Measurements from ENCODE around the gene HOXB2. TPM values are rescaled to one million over a fixed set of nuclear protein-coding genes. Genes with fewer than 3 reads are reported as not detected.

HOXB2 gene
- total RNA-seq, 1 donor from 2014 or later: not detected

DNA sequence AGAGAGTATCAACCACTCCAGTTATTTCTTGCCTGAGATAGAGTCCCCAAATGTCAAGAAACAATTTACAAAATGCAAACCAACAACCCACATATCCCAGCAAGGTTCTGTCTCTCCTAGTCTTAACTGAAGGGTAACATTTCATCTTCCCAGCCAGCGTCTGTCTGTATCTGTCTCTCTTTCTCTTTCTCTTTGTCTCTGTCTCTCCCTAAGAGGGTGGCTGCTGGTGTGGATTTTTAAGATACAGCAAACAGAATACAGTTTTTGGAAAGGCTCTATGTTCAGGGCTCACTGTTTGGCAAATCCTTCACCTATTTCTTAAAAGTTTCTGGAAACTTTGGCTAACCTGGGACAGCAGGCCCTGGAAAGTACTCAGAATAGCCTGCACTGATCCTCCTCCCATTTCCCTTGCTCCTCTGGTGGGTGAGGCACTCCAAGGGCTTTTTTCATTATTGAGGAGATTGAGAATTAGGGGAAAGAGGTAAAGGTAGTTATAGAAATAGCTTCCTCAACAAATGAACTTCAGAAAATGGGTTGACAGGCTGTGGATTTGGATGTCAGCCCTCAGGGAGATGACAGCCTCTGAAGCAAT lies 27.0 kb upstream of the HOXB2 start:
- peaks cover 2% of the 10 kb centered on the region for H3K9me3 Mint-ChIP-seq
- Histone ChIP-seq H3K27me3 (peaks cover 100% of the 10 kb centered on the region), H3K27ac (no peak overlapping the region), H3K9ac (no peak overlapping the region), H3K4me2 (no peak overlapping the region), H3K4me3 (no peak overlapping the region), H2AFZ (replicated peaks) (no peak overlapping the region), H3K4me1 (no peaks in the 10 kb centered on the region), H3K79me2 (ENCODE audit: low read depth) (no peaks in the 10 kb centered on the region), H4K20me1 (ENCODE audit: low read depth) (peaks cover 98% of the 10 kb centered on the region), H3F3A (ENCODE audit: low read depth) (no peaks in the 10 kb centered on the region), H3K36me3 (no peaks in the 10 kb centered on the region), H3K9me3 (ENCODE audit: low read depth) (no peaks in the 10 kb centered on the region)
- H3K27ac Mint-ChIP-seq: no peak overlapping the region
- DNase-seq (ENCODE audit: low spot score): no peak
- H3K4me1 Mint-ChIP-seq: no peaks in the 10 kb centered on the region
- TF ChIP-seq, protein P1, sequence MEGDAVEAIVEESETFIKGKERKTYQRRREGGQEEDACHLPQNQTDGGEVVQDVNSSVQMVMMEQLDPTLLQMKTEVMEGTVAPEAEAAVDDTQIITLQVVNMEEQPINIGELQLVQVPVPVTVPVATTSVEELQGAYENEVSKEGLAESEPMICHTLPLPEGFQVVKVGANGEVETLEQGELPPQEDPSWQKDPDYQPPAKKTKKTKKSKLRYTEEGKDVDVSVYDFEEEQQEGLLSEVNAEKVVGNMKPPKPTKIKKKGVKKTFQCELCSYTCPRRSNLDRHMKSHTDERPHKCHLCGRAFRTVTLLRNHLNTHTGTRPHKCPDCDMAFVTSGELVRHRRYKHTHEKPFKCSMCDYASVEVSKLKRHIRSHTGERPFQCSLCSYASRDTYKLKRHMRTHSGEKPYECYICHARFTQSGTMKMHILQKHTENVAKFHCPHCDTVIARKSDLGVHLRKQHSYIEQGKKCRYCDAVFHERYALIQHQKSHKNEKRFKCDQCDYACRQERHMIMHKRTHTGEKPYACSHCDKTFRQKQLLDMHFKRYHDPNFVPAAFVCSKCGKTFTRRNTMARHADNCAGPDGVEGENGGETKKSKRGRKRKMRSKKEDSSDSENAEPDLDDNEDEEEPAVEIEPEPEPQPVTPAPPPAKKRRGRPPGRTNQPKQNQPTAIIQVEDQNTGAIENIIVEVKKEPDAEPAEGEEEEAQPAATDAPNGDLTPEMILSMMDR (IDR thresholded peaks at IDR 0.05): no peak
- no peak for TF ChIP-seq EZH2phosphoT487 (IDR thresholded peaks at IDR 0.05)
- H3K27me3 Mint-ChIP-seq (ENCODE audit: insufficient read depth, low read depth): peaks cover 46% of the 10 kb centered on the region
- no peaks in the 10 kb centered on the region for H3K36me3 Mint-ChIP-seq
- H3K4me3 Mint-ChIP-seq: no peak overlapping the region

DNA sequence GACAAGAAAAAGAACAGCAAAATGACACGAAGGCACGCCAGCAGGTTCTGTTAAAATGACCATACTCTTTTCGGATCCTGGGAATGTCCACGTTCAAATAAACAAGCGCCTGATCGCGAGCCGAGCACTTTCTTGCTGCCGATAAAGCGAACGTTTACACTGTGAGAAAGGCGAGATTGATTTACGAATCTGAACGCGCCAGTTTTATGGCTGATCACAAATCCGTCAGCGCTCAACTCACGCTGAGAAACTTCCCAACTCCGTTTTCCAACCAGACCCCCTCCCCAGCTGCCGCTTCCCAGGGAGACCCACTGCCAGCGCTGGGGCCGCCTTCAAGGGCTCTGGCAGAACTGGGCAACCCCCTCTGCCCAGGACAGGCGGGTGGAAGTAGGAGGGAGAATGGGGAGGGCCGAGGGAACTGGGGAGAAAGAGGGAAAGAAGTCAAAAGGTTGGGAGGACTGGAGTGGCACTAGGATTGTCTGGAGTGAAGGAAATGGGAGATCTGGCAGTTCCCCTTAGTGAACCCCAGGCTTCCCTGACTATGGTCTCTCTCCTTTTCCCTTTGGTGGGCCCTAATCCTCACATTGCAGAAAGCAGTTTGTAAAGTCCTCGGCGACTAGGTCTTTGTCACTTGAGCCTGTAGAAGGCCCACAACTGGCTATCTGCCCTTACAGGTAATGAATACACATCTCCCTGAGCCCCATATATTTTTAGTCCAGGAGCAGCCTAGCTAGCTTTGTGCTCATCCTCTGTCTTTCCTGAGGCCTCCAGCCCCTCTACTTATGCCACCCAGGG lies 26.3 kb upstream of the HOXB2 start:
- Histone ChIP-seq H3K4me3 (no peak overlapping the region), H3F3A (ENCODE audit: low read depth) (no peaks in the 10 kb centered on the region), H2AFZ (replicated peaks) (no peak overlapping the region), H3K27ac (no peak overlapping the region), H3K79me2 (ENCODE audit: low read depth) (no peaks in the 10 kb centered on the region), H3K9me3 (ENCODE audit: low read depth) (no peaks in the 10 kb centered on the region), H3K4me1 (no peaks in the 10 kb centered on the region), H3K27me3 (peaks cover 100% of the 10 kb centered on the region), H3K9ac (no peak overlapping the region), H4K20me1 (ENCODE audit: low read depth) (peaks cover 98% of the 10 kb centered on the region), H3K4me2 (no peak overlapping the region), H3K36me3 (no peaks in the 10 kb centered on the region)
- TF ChIP-seq EZH2phosphoT487 (IDR thresholded peaks at IDR 0.05) (peak; percentile 48), EZH2 (IDR thresholded peaks at IDR 0.05) (peak; percentile 85)
- TF ChIP-seq, protein P1 (IDR thresholded peaks at IDR 0.05): no peak
- Mint-ChIP-seq H3K27ac (no peak overlapping the region), H3K9me3 (peaks cover 2% of the 10 kb centered on the region), H3K4me3 (no peak overlapping the region), H3K4me1 (no peaks in the 10 kb centered on the region), H3K36me3 (no peaks in the 10 kb centered on the region), H3K27me3 (ENCODE audit: insufficient read depth, low read depth) (peaks cover 41% of the 10 kb centered on the region)
- no peak for DNase-seq (ENCODE audit: low spot score)

DNA sequence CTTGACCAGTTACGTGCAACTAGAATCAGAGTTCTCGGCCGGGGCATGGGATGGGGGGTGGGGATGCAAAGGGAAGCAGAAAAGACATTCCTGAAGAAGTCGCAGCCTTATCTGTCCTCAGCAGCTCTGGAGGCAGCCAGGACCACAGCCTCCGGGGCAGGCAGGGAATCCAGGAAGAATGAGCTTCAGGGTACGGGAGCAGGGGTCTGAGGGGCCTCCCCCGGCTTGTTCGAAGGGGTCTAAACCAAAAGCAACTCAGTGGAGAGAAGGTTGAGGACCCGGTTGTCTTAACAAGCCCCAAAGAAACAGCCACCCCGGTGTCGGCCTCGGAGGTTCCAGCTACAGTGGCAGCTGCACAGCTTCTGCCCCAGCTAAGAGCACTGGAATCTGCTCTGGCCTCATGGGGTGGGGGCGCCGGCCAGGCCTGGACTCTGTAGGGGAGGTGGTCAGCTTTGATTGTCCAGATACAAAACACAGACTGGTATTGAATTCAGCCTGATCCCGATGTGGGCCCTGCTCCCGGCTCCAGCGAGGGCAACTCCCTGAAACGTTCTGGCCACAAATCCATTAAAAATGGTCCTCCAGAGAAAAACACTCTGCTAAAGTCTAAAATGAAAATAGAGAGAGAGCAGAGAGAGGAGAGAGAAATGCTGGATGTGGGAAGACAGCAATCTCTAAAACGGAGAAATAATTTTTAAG lies 25.6 kb upstream of the HOXB2 start:
- H3K4me1 ChIP-seq: no peaks in the 10 kb centered on the region
- no peak overlapping the region for H3K4me3 Mint-ChIP-seq
- H3K27ac Mint-ChIP-seq: no peak overlapping the region
- no peak overlapping the region for H2AFZ ChIP-seq (replicated peaks)
- H3K79me2 ChIP-seq (ENCODE audit: low read depth): no peaks in the 10 kb centered on the region
- no peak overlapping the region for H3K4me3 ChIP-seq
- H3K4me2 ChIP-seq: no peak overlapping the region
- no peak for DNase-seq (ENCODE audit: low spot score)
- no peak overlapping the region for H3K27ac ChIP-seq
- H3K27me3 ChIP-seq: peaks cover 100% of the 10 kb centered on the region
- H3K36me3 ChIP-seq: no peaks in the 10 kb centered on the region
- H3K4me1 Mint-ChIP-seq: no peaks in the 10 kb centered on the region
- no peaks in the 10 kb centered on the region for H3K9me3 ChIP-seq (ENCODE audit: low read depth)
- H3K27me3 Mint-ChIP-seq (ENCODE audit: insufficient read depth, low read depth): peaks cover 34% of the 10 kb centered on the region
- H3F3A ChIP-seq (ENCODE audit: low read depth): no peaks in the 10 kb centered on the region
- peaks cover 2% of the 10 kb centered on the region for H3K9me3 Mint-ChIP-seq
- H4K20me1 ChIP-seq (ENCODE audit: low read depth): peaks cover 98% of the 10 kb centered on the region
- TF ChIP-seq, protein P1 (IDR thresholded peaks at IDR 0.05): no peak
- TF ChIP-seq EZH2phosphoT487 (IDR thresholded peaks at IDR 0.05) (peak; percentile 84), EZH2 (IDR thresholded peaks at IDR 0.05) (peak; percentile 95)
- no peak overlapping the region for H3K9ac ChIP-seq
- H3K36me3 Mint-ChIP-seq: no peaks in the 10 kb centered on the region

All from neural progenitor cell (in vitro differentiated cells).